AG09319 (cell line): Measurements from ENCODE around the gene ZBED4.

ENCODE experiments used
- DNase-seq: peaks from one replicate; pipeline ENCODE4 v3.0.0-alpha.2; 2010; ENCODE audit warnings: low read depth; ENCODE audit errors: extremely low read depth
- TF ChIP-seq, protein P1 (sequence below): IDR thresholded peaks from 2 replicates; pipeline ENCODE4 v1.5.1; 2011; ENCODE audit warnings: low read depth, mild to moderate bottlenecking, inconsistent platforms, low read length, moderate library complexity

The ZBED4 gene

DNA sequence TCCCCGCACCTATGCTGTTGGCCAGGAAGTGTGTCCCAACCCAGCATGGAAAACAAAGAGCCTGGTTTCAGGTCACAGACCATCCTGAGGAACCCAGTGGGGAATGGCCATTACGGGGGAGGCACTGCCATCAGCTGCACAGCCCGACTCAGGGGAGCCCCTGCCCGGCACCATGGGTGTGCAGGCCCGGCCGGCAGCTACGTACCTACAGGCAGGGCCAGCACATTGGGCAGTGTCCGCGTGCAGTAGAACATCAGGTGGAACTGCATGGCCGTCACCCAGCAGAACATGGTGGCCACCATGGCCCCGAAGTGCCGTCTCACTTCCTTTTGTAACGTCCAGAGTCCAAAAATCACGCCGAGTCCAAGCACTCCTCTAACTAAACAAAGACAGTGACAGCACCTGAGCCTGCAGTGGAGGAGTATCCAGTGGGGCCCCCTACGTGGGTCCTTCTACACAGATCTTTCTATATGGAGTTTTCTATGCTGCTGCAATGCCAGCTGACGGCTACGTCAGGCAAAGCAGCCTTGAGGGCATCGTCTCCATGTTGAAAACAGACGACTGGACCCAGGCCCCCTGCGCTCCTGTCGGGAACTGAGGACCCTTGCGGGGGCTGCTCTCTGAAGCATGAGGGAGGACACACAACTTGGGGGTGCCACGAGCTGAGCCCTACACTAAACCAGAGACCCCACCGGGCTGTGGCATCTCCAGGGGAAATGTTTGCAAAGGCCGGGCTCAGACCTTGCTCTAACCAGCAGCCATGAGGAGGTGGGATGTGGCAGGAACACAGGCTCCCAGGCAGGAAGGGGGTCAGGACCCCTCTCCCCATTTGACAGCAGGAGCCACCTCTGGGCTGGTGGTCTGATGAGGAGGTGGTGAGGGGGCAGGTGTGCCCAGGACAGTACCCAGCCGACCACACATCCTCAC, 56.8 kb downstream of the ZBED4 start:
- DNase-seq: no peak
- TF ChIP-seq, protein P1, sequence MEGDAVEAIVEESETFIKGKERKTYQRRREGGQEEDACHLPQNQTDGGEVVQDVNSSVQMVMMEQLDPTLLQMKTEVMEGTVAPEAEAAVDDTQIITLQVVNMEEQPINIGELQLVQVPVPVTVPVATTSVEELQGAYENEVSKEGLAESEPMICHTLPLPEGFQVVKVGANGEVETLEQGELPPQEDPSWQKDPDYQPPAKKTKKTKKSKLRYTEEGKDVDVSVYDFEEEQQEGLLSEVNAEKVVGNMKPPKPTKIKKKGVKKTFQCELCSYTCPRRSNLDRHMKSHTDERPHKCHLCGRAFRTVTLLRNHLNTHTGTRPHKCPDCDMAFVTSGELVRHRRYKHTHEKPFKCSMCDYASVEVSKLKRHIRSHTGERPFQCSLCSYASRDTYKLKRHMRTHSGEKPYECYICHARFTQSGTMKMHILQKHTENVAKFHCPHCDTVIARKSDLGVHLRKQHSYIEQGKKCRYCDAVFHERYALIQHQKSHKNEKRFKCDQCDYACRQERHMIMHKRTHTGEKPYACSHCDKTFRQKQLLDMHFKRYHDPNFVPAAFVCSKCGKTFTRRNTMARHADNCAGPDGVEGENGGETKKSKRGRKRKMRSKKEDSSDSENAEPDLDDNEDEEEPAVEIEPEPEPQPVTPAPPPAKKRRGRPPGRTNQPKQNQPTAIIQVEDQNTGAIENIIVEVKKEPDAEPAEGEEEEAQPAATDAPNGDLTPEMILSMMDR: no peak

- DNase-seq: no peak
- TF ChIP-seq, protein P1: no peak
Measured at GRCh38 chr22:49911881-49912625, 58.4 kb downstream of the ZBED4 start.

- TF ChIP-seq, protein P1: no peak
- DNase-seq: no peak
Measured at GRCh38 chr22:49913026-49913425, 59.4 kb downstream of the ZBED4 start.

- no peak for DNase-seq
- TF ChIP-seq, protein P1: no peak
Measured at GRCh38 chr22:49913446-49913845, 59.8 kb downstream of the ZBED4 start.

DNA sequence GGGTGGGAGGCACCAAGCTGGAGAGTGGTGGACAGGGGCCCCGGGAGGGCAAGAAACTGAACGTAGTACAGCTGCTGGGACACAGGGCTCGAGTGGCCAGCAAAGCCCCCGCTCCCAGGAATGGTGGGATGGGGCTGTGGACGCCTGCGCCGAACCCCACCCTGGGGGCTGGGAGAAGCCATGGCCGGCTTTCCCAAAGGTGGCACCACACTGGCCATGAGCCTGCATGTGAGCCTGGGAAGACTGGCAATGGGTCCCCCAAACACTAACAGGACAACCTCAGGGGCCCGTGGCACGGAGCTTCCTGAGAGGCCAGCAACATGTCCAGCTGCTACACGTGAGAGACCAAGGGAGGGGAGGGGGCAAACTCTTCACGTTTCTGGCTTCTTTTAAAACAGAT, 60.6 kb downstream of the ZBED4 start:
- DNase-seq: no peak
- TF ChIP-seq, protein P1: no peak

GRCh38 chr22:49915610-49916009, 62.0 kb downstream of the ZBED4 start:
- DNase-seq: no peak
- TF ChIP-seq, protein P1: no peak

DNA sequence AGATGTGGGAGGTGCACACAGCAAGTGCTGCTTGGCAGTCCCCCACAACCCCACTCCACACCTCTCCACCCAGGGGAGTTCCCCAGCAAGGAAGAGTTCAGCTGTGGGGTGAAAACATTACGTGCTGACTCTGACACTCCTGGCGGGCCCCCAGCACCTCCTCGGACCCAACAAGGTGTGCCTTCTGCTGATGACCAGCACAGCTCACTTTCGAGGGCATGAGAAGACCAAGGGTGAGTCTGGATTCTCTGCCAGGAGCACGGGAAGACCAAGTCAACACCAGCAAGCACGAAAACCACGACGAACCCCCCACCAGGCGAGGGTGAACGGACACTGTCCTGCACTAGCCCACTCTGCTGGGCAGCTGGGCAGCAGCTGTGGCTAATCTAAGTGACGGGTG, 63.2 kb downstream of the ZBED4 start:
- TF ChIP-seq, protein P1: no peak
- no peak for DNase-seq
